NCI-H146 (cell line): ENCODE results near the gene ANKS6.

ENCODE experiments used
- DNase-seq: peaks from one replicate; lab custom pipeline; 2025; lab: John Stamatoyannopoulos, UW

ANKS6 gene

GRCh38 chr9:98771209-98771874 lies 25.0 kb downstream of the ANKS6 start:
- no peak for DNase-seq

DNA sequence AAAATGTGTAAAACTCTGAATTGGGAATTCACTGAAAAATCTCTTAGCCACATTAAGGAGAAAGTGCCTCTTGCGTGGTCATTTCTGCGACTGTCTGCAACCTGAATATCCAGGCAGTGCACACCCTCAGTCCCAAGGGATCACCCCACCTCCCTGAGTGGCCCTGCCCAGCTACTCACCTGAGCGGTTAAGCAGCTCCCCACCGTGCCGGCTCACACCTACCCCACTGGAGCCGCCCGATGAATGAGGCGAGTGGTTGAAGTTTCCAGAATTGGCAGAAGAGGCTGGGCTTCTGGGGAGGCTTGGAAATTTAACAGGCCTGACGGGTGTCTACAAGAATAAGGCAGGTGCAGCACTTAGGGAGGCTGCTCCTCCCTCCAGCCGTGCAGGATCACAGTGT lies 25.6 kb downstream of the ANKS6 start:
- DNase-seq: no peak

DNA sequence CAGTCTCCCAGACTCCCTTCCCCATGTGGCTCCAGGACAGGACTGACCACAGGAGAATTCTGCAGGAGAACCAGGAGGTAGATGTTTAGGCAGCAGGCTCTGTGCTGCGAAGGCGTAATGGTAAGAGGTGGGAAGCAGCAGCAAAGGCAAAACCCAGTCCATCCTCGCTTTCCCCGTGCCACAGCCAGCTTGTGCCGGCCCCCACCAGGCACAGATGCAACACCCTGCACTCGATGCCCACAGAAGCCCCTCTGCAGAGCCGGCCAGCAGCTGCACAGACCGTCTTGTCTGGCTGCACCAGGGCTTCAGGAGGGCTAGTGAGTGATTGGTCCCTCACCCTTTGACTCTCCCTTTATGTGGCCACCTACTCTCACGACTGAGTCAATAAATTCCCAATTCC lies 28.0 kb downstream of the ANKS6 start:
- no peak for DNase-seq

DNA sequence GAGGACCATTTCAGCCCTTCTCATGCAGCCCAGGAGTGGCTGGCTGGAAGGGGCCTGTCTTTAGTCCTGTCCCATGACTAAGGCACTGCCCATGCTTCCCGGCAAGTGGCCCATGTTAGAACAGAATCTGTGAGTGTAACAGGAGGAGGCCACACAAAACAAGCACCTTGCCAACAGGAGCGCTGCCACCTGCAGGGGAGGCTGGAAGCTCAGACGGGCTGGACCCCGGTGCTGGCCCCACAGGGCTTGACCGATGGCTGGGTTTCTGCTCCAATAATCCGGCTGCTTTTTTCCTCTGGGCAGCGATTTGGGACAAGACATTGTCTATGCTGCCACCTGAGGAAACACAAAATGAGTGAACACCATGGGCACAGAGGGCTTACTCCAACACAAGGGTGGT lies 28.4 kb downstream of the ANKS6 start:
- DNase-seq: no peak

DNA sequence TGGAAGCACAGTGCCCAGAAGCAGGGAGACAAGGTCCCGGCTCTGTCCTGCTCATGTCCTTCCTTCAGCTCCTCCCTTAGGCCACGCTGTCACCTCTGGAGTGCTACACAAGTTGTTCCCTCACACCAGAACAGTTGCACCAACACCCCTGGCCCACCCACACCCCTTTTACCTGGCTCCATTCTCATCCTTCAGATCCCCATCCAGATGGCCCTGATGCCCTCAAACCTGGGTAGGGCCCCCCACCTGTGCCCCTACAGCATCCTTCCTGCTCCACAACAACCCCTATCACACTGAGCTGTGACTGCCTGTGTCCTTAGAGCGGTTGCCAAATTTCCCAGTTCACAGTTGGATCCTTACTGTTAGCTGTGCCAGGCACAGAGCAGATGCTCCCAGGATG lies 29.2 kb downstream of the ANKS6 start:
- DNase-seq: no peak

GRCh38 chr9:98766586-98766985 lies 29.8 kb downstream of the ANKS6 start:
- no peak for DNase-seq

GRCh38 chr9:98765256-98765655 lies 31.1 kb downstream of the ANKS6 start:
- peak; percentile 29 for DNase-seq

DNA sequence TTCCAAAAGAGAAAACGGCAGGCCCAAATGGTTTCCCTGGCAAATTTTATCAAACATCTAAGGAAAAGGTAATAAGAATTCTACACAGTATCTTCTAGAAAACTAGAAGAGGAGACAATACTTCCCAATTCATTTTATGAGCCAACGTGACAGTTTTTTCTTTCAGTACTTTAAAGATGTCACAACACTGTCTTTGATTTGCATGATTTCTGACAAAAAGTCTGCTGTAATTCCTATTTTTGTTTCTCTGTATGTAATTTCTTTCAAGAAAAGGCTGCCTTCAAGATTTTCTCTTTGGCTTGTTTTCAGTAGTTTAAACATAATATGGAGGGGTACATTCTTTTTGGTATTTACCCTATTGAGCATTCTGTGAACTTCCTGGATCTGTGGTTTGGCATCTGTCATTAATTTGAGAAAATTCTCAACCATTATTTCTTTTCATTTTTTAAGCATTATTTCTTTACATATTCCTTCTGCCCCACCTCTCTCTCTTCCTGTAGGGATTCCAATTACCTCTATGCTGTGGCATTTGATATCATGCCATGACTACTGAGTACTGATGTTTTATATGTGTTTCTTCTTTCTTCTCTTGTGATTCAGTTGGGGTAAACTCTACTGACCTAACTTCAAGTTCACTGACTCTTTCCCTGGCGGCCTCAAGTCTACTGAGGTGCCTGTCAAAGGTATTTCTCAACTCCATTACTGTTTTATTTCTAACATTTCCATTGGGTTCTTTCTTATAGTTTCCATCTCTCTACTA lies 32.2 kb downstream of the ANKS6 start:
- DNase-seq: no peak

DNA sequence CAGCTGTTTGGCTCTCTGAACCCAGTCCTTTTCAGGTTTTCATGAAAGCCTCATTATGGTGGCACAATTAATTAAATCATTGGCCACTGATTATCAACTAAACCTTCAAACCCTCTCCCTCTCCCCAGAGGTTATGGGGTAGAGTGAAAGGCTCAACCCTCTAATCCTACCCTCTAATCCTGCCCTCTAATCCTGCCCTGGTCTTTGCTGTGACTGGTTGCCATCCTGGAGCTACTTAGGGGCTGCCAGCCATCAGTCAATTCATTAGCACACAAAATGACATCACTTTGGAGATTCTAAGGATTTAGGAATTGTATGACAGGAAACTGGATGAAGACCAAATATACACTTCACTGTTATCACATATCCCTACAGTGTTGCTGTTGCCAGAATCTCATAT lies 36.1 kb downstream of the ANKS6 start:
- no peak for DNase-seq

- no peak for DNase-seq
Observed at GRCh38 chr9:98755006-98755618, 41.2 kb downstream of the ANKS6 start.

DNA sequence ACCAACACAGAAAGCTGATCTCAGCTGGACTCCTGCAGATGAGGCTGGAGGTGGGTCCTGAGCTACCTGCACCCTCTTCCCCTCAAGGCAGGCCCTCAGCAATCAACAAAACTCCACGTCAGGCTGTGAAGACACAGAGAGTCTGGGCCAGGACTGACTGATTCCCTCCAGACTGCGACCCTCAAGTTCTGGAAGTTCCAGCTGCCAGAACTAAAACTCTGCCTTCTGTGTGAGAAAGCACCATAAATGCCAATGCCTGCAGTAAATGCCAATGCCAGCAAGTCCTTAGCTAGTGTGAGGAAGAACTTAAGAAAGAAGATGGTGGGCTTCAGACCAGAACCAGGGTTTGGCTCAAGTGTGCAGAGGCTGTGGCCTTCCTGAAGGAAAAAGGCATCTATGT lies 45.1 kb downstream of the ANKS6 start:
- no peak for DNase-seq

DNA sequence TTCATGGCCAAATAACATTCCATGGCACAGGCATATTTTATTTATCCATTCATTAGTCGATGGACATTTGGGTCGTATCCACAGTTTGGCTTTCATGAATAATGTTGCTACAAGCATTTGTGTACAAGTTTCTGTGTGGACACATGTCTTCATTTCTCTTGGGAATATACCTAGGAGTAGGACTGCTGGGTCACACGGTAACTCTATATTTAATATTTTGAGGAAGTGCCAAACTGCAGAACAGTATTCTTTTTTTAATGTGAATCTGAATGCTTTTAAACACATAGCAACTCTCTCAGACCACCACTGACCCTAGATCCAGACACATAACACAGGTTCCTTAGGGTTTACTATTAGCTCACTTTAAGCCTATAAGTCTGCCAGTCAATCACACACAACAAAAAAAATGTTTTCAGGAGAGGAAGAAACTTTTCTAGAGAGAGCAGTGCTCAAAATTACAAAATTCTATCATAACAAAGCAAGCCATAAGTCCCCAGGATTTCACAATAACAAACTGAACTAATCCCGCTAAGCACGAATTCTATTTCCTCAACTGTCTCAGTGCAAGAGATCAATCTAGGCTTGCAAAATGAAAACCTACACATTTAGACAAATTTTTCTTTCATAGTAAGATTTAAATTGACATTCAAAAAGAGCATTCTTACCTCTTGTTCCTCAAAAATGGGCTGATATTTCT lies 45.8 kb downstream of the ANKS6 start:
- no peak for DNase-seq

DNA sequence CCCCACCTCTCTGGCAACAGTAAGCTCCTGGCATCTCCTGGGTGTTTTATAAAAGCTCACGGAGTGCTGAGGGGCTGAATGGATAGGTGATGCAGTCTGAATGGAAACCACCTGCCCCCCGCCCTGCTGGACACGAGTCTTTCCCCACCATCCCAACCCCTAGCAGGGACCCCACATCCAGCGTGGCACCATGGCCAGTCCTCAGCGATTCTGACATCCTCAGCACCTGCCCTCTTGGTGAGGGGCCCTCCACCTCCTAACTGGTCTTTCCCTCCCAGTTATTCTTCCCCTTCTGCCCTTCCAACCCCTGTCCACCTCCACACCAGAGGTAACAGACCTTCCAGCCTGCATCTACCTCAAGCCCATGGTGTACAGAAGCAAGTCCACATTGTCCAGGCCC lies 48.9 kb downstream of the ANKS6 start:
- no peak for DNase-seq

DNA sequence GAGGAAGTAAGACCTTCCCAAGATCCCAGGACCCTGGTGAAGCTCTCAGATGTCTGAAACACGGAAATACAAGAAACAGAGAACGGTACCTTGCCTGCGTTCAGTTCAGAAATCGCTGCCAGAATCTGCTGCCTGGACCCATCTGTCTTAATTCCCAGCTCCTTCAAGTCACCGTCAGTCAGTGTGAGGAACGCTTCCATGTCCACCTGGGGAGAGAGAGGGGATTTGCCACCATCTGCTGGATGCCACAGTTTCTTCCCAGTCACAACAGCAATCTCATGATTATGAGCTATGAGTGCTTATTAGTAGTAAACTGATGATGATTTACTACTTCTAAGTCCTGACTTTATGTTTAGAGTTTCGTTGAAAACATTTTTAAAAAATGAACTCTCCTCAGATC lies 50.9 kb downstream of the ANKS6 start:
- no peak for DNase-seq

GRCh38 chr9:98743818-98744611 lies 52.3 kb downstream of the ANKS6 start:
- DNase-seq: no peak

DNA sequence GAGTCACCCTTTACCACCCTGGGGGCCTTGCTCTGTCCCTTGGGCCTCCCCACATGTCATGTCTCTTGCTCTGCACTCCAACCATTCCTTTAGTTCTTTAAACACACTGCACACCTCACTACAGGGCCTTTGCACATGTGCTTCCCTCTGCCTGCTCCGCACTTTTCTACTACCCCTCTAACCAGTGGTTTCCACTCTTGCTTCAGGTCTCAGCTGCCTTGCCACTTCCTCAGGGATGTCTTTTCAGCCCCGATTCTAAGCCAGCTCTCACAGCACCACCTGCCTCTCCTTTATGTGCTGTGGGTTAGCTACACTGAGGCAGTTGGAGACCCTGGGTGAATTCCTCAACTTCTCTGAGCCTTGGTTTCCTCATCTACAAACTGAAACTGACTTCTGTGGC lies 53.0 kb downstream of the ANKS6 start:
- DNase-seq: no peak

DNA sequence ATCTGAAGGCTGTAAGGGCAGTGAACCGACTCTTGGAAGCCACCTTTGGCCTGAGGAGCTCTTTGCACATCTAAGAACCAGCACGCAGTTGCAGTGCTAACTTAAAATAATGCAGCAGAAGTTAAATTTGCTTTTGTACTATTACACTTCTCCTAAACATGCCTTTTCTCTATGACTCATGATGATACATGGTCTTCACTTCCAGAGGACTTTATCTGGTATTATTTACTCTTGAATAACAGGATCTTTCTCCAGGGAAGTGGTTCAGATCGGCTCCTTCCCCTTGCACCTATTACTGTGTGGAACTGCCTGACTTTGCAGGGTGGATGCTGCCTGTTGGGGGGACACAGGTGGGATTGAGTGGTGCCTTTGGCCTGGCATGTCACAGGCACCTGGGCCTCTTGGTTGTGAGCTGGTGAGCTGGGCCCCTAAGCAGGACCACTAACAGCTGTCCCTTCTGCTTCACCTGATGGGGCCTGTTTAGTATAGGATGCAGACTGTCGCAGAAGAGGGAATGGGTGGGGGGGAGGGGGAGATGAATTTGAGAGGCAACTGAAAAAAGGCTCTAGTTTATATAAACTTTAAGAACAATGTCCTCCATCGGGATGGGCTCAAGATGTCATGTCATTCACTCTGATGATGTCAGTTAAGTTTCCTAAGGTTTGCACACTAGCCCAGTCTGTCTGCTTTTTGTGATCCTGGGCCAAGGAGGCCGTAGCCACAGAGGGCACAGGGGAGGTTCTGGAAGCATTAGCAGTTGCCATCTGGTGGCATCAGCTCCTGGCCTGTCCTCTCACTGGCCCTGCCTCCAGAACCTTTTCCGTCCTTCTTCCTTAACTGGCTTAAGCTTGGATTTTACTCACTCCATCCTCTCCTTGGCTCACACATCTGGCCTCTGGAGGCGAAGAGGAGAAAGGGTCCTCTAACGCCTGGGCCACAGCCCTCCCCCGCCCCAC lies 53.8 kb downstream of the ANKS6 start:
- no peak for DNase-seq

DNA sequence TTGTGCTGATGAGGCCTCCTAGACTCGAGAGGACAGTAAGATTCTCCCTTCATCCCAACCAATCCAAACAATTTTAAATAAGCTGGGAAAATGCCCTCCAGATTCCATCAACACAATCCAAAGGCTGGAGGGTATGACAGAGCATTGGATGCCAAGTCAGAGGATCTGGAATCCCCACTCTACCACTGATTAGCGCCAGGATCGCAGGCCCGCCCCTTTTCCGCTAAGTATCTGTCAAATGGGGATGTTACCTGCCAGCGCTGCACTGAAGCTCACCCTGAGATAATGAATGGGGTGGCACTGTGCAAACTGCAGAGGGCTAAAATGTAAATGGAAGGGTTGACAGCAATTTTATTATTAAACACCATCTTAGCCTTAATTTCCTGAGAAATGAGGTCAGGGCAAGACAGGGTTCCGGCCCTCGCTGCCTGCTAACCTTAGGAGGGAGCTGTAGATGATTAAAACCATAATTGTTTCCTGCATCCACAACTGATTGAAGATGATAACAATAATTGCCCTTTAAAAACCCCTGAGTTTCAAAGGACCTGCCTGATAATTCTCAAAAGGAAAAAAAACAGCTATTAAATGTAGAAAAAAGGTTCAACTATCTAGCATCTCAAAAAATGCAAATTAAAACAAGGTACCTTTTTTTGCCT lies 56.0 kb downstream of the ANKS6 start:
- DNase-seq: peak; percentile 66

DNA sequence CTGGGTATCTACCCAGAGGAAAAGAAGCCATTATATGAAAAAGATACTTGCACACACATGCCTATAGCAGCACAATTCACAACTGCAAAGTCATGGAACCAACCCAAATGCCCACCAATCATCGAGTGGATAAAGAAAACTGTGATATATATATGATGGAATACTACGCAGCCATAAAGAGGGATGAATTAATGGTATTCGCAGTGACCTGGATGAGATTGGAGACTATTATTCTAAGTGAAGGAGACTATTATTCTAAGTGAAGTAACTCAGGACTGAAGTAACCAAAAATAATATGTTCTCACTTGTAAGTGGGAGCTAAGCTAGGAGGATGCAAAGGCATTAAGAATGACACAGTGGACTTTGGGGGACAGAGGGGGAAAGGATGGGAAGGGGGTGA lies 57.6 kb downstream of the ANKS6 start:
- DNase-seq: no peak

DNA sequence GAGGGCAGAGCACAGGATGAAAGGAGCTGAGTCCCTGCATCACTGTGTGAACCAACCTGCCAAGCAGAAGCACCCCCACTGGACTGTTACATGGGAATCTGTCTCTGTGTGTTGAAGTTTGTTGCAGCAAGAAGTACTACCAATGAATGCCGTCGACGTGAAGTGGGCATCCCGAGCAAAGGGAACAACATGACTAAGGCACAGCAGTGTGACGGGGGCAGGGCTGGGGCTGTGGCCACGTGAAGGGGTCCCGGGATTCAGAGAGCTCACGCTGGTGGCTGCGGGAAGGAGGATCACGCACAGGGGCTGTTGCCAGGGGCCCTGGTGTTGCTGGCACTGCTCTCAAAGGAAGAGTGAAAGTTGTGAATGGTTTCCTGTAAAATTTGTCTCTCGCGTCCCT lies 60.1 kb downstream of the ANKS6 start:
- DNase-seq: no peak
